Measurements from ENCODE around the gene OR9Q1.
"Not testable (repeated sequence)": the region's sequence is repeated elsewhere in the genome, so short reads cannot be mapped to it uniquely, and the experiment has no call there.

OR9Q1 gene, protein sequence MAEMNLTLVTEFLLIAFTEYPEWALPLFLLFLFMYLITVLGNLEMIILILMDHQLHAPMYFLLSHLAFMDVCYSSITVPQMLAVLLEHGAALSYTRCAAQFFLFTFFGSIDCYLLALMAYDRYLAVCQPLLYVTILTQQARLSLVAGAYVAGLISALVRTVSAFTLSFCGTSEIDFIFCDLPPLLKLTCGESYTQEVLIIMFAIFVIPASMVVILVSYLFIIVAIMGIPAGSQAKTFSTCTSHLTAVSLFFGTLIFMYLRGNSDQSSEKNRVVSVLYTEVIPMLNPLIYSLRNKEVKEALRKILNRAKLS

DNA sequence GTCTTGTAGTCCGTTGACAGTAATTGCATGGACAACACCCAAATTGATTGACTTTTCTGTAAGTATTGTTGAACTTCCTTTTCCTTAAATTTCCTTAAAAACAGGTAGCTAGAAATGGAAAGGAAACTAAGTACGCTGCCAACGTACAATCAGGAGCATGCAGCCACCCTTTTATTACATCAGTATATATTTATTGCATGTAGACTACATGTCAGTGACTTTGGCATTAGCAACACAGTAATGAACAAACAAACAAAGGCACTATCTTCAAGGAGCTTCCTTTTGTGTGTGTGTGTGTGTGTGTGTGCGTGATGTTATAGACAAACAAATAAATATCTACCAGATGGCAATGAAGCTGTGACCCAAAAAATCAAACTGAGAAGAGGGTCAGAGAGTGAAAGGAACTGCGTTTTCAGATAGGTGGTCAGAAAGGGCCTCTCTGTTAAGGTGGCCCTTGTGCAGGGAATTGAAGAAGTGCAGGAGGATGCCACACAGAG, at the start of gene OR9Q1:
TSS of gene OR9Q1 (plus strand) at position 447 of the 497 bp plus-strand sequence. CDS start 155,564 bp downstream, outside the sequence.
- no peak for DNase-seq

DNA sequence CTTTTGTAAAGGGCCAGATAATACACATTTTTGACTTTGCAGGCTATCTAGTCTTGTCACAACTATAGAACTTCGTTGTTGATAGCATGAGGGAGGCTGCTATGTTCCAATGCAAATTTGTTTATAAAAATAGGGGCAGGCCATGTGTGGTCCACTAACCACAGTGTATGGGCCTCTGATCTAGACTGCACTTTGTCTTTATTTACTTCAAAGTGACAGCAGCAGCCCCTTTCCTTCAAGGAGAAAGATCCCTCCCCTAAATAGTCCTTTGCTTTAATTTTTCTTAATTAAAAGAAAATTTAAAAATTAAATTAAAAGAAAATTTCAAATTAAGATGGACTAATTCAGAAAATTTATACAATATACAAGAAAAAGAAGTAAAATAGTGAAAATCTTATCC, 49.5 kb upstream of the OR9Q1 start:
- DNase-seq: no peak

DNA sequence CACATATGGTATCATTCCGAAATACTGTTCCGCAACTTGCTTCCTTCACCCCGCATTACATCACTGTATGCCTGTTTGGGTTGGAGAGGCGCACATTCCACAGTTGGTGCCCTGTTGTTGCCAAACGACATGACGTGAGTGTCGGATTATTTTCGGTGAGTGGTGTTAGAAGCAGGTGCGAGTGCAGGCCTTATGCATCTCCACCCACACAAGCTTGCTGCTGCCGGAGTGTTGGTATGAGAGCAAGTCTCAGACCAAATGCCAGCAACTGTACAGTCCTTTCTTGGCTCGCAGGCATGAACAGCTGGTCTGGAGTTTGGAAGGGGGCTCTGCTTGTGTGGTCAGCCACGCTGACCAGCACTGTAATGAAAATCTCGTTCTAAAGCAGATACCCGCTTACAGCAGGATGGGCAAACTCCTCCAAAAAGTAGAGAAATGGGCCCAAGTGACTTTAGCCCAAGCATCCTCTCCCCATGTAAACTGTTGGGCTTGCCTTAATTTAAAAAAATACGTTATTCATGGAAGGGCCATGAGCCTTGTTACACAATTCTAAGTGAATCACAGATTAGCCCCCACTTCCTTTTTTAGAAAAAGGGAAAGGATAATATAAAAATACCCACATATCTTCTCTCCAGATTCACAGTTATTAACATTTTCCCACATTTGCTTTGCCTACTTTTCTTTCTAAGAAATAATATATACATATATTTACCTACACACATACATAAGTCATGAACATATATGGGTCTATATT, 48.7 kb upstream of the OR9Q1 start:
- no peak for DNase-seq

DNA sequence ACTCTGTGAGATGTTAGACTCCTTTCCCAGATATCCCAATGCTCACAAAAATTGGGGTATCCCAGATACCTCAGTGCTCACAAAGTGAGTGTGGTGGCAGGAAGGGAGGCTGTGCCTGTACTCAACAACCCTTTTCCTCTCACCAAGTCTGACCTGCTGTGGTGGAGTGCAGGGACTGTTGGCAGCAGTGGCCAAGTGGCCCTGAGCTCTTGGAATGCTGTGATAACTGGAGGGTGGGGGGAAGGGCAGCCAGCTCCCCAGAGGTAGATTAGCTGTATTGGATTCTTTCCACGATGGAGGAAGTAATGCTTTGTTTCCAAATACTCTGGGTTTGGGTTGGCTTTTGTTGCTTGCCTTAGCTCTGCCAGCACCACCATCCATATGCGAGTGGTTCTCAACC, 46.0 kb upstream of the OR9Q1 start:
- no peak for DNase-seq

DNA sequence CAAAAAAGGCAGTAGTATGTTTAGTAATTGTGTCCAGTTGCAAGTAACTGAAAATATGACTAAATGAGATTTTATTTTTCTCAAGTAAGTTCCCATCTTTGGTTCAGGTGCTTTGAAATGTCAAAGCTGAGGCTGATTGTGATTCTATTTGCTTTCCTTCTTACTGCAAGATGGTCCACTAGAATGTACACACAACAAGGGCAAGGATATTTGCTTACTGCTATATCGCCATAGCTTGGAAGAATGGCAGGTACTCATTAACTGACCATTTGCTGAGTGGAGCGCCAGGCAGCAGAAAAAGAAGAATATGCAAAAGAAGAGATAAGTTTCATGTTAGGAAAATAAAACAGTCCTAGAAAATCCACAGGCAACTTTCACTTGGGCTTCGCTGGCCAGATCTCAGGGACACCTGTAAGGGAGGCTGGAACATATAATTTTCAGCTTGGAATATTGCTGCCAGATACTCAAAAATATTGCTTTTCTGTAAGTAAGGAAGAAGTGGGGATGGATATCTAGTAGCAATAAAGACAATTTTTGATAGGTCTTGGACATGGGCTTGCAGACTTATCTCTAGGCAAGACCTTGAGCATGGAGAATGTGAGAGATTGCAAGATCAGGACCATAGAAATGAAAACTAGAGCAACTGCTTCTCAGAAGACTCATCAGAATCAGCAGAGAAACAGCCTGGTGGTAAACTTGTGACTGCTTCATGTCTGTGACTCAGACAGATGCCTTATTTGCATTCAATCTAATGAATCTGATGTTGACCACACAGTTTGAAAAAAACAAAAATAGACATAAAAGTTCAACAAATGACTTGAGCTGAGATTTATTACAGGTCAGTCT, 44.8 kb upstream of the OR9Q1 start:
- no peak for DNase-seq

DNA sequence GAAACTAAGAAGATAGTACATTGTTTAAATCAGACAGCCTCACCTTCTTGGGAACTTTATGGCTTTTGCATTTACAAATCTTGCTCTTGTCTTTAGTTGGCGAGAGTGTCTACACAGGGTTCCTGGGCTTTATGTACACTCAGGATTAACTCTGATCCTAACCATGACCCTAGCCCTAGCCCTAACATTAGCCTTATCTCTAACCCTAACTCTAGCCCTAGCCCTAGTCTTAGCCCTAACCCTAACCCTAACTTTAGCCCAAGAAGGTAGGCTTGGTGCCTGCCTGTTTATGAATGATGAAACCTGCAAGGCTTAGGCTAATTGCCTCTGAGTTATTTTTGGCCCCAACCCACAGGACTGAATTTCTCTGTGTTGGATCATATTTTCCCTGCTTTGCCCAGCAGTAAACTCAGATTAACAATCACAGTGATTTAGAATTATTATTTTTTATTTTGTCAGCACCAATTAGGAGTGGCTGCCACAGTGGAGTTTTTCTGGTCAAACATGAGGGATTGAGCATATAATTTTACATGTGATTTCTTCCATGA, 44.1 kb upstream of the OR9Q1 start:
- DNase-seq: no peak

DNA sequence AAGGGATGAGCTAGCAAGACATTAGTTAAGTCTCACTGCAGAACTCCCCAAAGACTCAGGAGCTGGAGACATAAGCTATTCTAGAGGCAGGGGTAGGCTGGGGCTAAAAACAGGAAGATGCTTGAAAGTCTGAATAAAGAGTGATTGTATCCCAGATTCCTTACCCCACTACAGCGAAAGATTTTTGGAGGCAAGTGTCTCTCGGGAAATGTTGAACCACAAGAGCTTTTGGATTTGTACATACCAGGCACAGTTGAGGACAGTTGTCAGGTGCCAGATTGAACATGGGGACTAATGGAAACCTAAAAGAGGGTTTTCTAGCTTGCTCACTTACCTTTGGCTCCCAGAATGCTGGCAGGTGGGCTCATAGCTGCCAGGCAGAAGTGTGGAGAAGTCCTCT, 43.5 kb upstream of the OR9Q1 start:
- DNase-seq: no peak

DNA sequence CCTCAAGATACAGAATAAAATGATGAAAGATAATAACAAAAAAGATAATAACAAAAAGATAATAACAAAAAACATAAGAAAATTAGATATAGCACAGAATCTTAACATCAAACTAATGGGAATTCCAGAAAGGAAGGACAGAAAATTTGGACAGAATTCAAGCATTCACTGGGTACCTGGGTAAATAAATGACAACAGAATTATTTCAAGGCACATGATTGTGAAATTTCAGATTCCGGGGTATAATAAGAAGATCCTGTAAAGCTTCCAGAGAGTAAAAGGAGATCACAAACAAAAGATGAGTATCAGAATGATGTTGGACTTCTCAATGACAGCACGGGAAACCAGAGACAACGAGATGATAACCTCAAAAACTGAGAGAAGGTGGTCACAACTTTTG, 42.1 kb upstream of the OR9Q1 start:
- no peak for DNase-seq

DNA sequence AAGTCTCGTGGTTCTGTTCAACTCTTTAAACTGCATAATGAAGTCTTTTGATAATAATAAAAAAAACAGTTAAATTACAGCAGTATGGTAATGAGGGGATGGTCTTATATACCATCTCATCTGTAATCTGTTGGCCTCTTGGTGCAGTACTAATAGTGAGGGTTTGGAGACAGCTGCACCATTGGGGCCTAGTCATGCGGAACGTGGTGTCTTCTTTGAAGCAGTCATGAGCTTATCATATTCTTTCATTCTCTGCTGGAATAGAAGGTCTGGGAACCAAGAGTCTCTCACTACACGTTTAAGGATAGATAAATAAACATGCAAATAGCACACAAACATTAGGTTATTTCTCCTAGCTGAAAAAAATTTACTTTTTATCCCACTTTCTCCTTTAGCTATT, 40.9 kb upstream of the OR9Q1 start:
- no peak for DNase-seq

DNA sequence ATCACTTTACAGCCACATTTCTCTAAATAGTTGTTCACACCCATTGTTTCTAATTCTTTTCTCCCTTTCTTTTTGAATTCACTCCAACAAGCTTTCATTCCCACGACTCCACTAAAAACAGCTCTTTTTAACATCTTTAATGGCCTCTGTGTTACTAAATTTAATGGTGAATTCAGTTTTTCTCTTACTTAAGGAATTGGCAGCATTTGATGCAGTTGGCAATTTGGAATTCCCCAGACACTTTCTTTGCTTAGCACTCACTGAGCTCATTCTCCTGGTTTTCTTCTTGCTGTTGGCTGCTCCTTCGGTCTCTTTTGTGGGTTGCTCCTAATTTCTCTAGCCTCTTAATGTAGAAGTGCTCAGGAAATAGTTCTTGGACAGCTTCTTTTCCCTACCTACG, 40.5 kb upstream of the OR9Q1 start:
- no peak for DNase-seq

DNA sequence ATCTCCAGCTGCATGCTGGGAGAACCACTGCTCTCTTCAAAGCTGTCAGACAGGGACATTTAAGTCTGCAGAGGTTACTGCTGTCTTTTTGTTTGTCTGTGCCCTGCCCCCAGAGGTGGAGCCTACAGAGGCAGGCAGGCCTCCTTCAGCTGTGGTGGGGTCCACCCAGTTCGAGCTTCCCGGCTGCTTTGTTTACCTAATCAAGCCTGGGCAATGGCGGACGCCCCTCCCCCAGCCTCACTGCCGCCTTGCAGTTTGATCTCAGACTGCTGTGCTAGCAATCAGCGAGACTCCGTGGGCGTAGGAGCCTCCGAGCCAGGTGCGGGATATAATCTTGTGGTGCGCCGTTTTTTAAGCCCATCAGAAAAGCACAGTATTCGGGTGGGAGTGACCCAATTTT, 24.2 kb upstream of the OR9Q1 start:
- DNase-seq: not testable (repeated sequence)

DNA sequence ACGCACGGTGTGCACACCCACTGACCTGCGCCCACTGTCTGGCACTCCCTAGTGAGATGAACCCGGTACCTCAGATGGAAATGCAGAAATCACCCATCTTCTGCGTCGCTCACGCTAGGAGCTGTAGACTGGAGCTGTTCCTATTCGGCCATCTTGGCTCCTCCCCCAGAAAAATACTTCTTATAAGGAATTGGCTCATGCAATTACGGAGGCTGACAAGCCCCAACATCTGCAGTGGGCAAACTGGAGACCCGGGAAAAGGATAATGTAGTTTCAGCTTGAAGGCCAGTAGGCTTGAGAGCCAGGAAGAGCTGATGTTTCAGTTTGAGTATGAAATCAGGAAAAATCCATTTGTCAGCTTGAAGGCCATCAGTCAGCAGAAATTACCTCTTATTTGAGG, 23.7 kb upstream of the OR9Q1 start:
- DNase-seq: not testable (repeated sequence)

DNA sequence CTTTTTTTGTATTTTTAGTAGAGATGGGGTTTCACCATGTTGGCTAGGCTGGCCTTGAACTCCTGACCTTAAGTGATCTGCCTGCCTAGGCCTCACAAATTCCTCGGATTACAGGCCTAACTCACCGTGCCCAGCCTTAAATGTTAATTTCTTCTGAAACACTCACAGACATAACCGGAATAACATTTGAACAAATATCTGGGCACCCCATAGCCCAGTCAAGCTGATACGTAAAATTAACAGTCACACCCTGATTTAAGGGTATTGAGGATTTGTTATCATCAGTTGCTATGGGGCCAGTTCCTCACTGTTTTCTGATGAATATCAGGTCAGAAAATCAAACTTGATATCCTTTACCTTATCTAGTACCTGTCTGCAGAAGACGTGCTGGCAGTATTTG, 23.0 kb upstream of the OR9Q1 start:
- no peak for DNase-seq

DNA sequence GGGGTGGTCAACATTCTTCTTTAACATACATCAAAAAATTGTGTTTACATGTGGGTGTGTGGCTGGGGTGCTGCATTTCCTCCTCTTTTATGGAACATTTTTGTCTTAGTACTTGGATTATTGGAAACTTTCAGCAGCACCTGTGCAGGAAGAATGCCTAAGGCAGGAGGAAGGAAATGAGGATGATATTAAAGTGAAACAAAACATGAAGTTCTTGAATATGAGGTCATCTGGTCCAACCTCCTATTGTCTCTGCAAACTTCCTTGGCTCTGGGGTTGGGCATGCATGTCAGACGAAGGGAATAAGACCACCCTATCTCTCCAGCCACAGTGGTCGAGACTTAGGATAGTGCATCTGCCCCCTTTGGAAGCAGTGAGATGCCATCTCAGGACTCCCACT, 20.6 kb upstream of the OR9Q1 start:
- DNase-seq: no peak

DNA sequence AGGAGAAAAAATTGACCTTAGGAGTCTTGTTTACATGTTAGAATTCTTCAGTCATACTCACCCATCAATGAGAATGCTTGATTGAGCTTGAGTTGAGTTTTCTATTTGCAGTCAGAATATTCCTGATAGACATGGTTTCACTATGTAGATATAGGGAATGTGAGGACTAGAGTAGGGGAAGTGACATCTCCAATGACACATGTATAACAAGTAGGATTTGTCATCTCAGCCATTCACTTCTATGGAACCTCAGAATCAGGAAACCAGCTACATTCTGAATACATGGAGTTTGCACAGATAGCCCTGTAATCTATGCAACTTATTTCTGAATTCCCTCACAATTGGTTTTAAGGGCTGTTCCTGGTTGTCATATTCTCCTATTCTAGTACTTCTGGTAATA, 20.1 kb upstream of the OR9Q1 start:
- DNase-seq: no peak

DNA sequence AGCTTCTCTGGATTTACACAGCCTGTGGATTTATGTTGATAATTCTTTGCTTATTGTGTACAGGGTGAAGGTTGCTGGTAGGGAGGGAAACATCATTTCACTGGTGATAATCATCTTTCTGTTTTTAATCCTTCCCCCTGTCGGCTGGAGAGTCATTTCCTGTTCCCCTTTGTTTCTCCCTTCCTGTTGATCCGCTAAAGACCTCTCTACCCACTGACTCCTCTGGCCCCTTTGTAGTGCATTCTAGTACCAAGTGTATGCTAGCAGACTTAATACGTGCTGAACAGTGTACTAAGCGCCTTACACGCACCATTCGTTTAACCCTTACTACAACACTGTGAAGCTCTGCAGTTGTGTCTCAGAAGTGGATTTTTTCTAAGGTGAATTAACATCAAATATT, 19.0 kb upstream of the OR9Q1 start:
- DNase-seq: no peak

DNA sequence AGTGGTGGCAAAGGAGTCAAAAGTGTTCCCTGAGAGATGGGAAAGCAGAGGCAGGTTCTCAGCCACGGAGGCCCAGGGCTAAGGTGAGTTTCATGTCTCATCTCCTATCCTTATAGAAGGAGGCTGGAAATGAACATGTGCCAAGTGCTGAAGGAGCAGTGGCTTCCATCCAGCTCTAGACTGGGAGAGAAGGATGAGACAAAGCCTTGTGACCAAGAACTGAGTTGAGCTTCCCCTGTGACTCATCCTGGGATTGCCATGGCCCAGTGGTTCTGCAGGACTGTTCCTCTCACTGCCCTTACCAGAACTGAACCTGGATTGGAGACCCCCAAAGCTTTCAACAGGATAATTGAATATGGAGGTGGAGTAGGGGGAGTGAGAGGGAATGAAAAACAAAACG, 16.7 kb upstream of the OR9Q1 start:
- no peak for DNase-seq

DNA sequence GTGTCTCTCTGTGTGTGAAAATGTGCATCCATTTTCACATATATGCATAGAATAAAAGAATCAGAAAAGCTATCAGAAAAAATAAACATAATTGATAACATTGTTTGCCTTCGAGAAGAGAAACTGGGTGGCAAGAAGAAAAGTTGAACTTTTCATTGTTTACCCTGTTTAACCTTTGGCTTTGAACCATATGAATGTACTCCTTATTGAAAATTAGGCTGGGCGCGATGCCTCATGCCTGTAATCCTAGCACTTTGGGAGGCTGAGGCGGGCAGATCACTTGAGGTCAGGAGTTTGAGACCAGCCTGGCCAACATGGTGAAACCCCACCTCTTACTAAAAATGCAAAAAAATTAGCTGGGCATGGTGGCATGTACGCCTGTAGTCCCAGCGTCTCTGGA, 11.9 kb upstream of the OR9Q1 start:
- no peak for DNase-seq

DNA sequence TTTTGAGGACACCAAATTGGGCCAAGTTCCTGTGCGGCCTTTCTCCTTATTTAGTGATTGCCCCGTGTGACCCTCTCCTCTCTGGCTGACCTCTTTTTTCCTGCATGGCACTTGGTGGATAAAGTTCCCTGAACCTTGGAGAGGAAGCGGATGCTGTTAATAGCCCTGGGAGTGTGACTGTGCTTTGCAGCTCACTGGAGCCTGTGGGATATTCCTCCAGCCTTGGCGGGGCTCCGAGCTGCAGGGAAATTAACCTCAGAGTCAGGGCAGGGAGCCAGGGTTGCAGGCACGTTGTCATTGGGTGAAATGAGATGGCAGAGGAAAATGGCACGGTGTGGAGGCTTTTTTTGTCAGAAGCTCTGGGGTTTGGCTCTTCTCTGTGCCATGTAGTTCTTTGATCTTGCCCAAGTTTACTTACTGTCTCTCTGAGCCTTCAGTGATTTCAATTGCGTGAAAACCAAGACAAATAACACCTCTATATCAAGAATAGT, 965 bp downstream of the OR9Q1 start:
- DNase-seq: no peak

DNA sequence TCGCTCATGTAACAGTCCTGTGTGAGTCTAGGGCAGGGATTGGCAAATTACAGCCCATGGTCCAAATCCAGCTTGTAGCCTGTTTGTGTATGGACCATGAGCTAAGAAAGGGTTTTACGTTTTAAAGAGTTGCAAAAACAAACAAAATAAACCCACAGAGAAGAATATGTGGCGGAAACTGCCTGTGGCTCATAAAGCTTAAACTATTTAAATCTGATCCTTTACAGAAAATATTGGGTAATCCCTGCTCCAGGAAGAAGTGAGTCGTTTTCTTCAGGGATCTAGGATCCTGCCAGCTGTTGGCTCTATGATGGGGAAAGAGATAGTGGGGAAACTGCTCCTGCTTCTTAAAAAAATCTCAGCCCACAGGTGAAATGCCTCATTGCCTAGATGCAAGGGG, 3.7 kb downstream of the OR9Q1 start:
- no peak for DNase-seq

DNA sequence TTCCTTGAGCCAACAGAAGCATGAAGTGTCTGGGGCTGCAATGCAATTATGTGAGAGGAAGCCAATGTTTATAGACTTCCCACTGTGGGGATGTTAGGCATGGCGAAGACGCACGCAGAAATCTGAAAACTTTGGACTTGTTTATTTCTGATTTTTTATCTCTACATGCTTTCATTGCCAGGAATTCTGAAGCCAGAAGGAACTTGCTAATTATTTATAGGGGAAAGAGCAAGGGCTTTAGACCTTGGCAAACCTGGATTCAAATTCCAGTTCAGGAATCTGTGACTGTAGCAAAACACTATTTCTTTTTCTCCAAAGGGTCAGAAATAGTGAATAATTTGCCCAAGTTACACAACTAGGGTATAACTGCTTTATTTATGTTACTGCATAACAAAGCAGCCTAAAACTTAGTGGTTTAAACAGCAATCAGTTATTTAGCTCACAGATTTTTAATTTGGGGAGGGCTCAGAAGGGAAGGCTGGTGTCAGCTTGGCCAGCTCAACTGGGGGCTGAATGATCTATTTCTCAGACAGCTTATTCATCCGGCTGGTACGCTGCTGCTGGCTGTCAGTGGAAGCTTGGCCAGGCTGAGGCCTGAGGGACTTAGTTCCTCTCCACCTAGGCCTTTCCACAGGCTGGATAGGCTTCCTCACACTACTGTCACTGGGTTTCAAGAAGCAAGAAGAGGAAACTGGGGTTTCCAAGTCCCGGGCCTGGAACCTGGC, 5.2 kb downstream of the OR9Q1 start:
- no peak for DNase-seq

DNA sequence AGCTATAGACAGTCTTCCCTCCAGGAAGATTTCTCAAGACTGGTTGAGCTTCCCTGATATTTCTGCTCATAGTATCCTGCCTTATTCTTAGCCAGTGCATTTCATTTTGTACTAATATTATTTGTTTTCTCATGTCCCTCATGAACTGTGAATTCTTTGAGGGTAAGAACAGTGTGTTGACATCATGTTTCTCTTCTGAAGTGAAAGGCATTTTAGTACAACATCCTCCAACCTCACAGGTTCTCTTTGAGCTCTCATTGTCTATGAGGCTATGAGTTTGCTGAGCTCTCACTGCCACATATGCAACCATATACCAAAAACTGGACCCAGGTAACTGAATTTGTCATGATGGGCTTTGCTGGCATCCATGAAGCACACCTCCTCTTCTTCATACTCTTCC, 7.0 kb downstream of the OR9Q1 start, which contains the start of gene OR6Q1:
TSS of gene OR6Q1 (plus strand) at position 301 of the 400 bp plus-strand sequence. CDS start at position 301, 0 bp downstream.
- DNase-seq: no peak
